ENCODE data around the gene SLC33A1. TPM values are rescaled to one million over a fixed set of nuclear protein-coding genes. Genes with fewer than 3 reads are reported as not detected.
"Not testable (repeated sequence)": the region's sequence is repeated elsewhere in the genome, so short reads cannot be mapped to it uniquely, and the experiment has no call there.

The SLC33A1 gene
- total RNA-seq, 2 donors from 2014 or later, result 23.5 to 25.1 TPM

- ATAC-seq (peak; percentile 89 to 95), DNase-seq (ENCODE audit: low spot score in 2 of 2) (peak; percentile 97 to 99)
- Mint-ChIP-seq H3K9me3 (no peaks in the 10 kb centered on the region), H3K36me3 (peaks cover 7 to 8% of the 10 kb centered on the region in 2 donors), H3K27ac (peak within 1 kb of the TSS; percentile 96 to 97)
Observed at GRCh38 chr3:155870133-155870944, 16.1 kb upstream of the SLC33A1 start, which contains the start of gene GMPS. GMPS (plus strand) TSS chr3:155870650; CDS start chr3:155870871, 221 bp downstream.

GRCh38 chr3:155869691-155870090 lies 15.5 kb upstream of the SLC33A1 start:
- Mint-ChIP-seq H3K9me3 (no peaks in the 10 kb centered on the region), H3K36me3 (peaks cover 7 to 8% of the 10 kb centered on the region in 2 donors), H3K27ac (peak overlapping the region; percentile 87 to 94)
- no peak for ATAC-seq
- no peak for DNase-seq (ENCODE audit: low spot score in 2 of 2)

- Mint-ChIP-seq H3K27ac (peak overlapping the region; percentile 68 to 83), H3K9me3 (no peaks in the 10 kb centered on the region), H3K36me3 (no peaks in the 10 kb centered on the region)
- DNase-seq (ENCODE audit: low spot score in 2 of 2), result no peak
- peak in 1 of 2 donors; percentile 11 for ATAC-seq
Observed at GRCh38 chr3:155863072-155863784, 9.0 kb upstream of the SLC33A1 start.

- peak; percentile 96 to 98 for ATAC-seq
- H3K36me3 Mint-ChIP-seq, H3K9me3 Mint-ChIP-seq: not testable (repeated sequence)
- peak overlapping the region; percentile 68 to 83 for H3K27ac Mint-ChIP-seq
- DNase-seq (ENCODE audit: low spot score in 2 of 2), result peak; percentile 55 to 70
Observed at GRCh38 chr3:155862290-155862982, 8.2 kb upstream of the SLC33A1 start.

GRCh38 chr3:155861476-155862183 lies 7.4 kb upstream of the SLC33A1 start:
- DNase-seq (ENCODE audit: low spot score in 2 of 2) (no peak), ATAC-seq (no peak)
- Mint-ChIP-seq H3K27ac (peak overlapping the region; percentile 39 to 83), H3K36me3 (no peaks in the 10 kb centered on the region), H3K9me3 (no peaks in the 10 kb centered on the region)

- H3K36me3 Mint-ChIP-seq; H3K27ac Mint-ChIP-seq; H3K9me3 Mint-ChIP-seq; DNase-seq (ENCODE audit: low spot score in 2 of 2); ATAC-seq: not testable (repeated sequence)
Observed at GRCh38 chr3:155860424-155860823, 6.2 kb upstream of the SLC33A1 start.

- ATAC-seq, result no peak
- Mint-ChIP-seq H3K36me3 (peaks cover under 1 to 1% of the 10 kb centered on the region in 2 donors), H3K27ac (no peak overlapping the region), H3K9me3 (no peaks in the 10 kb centered on the region)
- DNase-seq (ENCODE audit: low spot score in 2 of 2), result no peak
Observed at GRCh38 chr3:155859859-155860258, 5.6 kb upstream of the SLC33A1 start.

GRCh38 chr3:155853214-155854140 lies 750 bp downstream of the SLC33A1 start:
- peaks cover 30 to 31% of the 10 kb centered on the region in 2 donors for H3K36me3 Mint-ChIP-seq
- H3K27ac Mint-ChIP-seq, result peak overlapping the region; percentile 97 to 98
- peak; percentile 38 to 72 for DNase-seq (ENCODE audit: low spot score in 2 of 2)
- H3K9me3 Mint-ChIP-seq, result no peaks in the 10 kb centered on the region
- ATAC-seq, result peak; percentile 4 to 19

GRCh38 chr3:155852341-155852740 lies 1.9 kb downstream of the SLC33A1 start:
- ATAC-seq, result no peak
- Mint-ChIP-seq H3K27ac (peak overlapping the region; percentile 97 to 98), H3K36me3 (peaks cover 31 to 34% of the 10 kb centered on the region in 2 donors), H3K9me3 (no peaks in the 10 kb centered on the region)
- DNase-seq (ENCODE audit: low spot score in 2 of 2), result no peak

- not testable (repeated sequence) for ATAC-seq; H3K9me3 Mint-ChIP-seq; H3K27ac Mint-ChIP-seq; DNase-seq (ENCODE audit: low spot score in 2 of 2)
- H3K36me3 Mint-ChIP-seq, result peaks cover 26 to 30% of the 10 kb centered on the region in 2 donors
Observed at GRCh38 chr3:155849404-155849803, 4.8 kb downstream of the SLC33A1 start.

- H3K9me3 Mint-ChIP-seq, result no peaks in the 10 kb centered on the region
- peaks cover 14 to 18% of the 10 kb centered on the region in 2 donors for H3K36me3 Mint-ChIP-seq
- no peak for DNase-seq (ENCODE audit: low spot score in 2 of 2)
- H3K27ac Mint-ChIP-seq, result no peak overlapping the region
- no peak for ATAC-seq
Observed at GRCh38 chr3:155847993-155848392, 6.2 kb downstream of the SLC33A1 start.

- no peak overlapping the region for H3K27ac Mint-ChIP-seq
Observed at GRCh38 chr3:155846119-155846518, 8.1 kb downstream of the SLC33A1 start.

GRCh38 chr3:155843569-155843968 lies 10.7 kb downstream of the SLC33A1 start:
- Mint-ChIP-seq H3K36me3 (peaks cover 0 to 4% of the 10 kb centered on the region in 2 donors), H3K9me3 (no peaks in the 10 kb centered on the region), H3K27ac (no peak overlapping the region)
- no peak for ATAC-seq
- DNase-seq (ENCODE audit: low spot score in 2 of 2), result no peak

More at GRCh38 chr3:155846119-155846518, 8.1 kb downstream of the SLC33A1 start:
- ATAC-seq (no peak), DNase-seq (ENCODE audit: low spot score in 2 of 2) (no peak)
- Mint-ChIP-seq H3K9me3 (no peaks in the 10 kb centered on the region), H3K36me3 (peaks cover 0 to 4% of the 10 kb centered on the region in 2 donors)

GRCh38 chr3:155835341-155836071 lies 18.7 kb downstream of the SLC33A1 start:
- H3K9me3 Mint-ChIP-seq, result no peaks in the 10 kb centered on the region
- DNase-seq (ENCODE audit: low spot score in 2 of 2), result no peak
- peaks cover 0 to 10% of the 10 kb centered on the region in 2 donors for H3K36me3 Mint-ChIP-seq
- ATAC-seq, result peak in 1 of 2 donors; percentile 59
- H3K27ac Mint-ChIP-seq, result no peak overlapping the region

All from activated naive CD4-positive, alpha-beta T cell treated with anti-CD3 and anti-CD28 coated beads, Interleukin-2, amount 50 U/mL, for 72 hours (primary cell).